DND-41 (cell line): Measurements from ENCODE around the gene ALDH1A3.

ENCODE experiments used
- ATAC-seq: fragments of 200-7000 bp; cut with Tn5 transposase; 3 replicates; pipeline ENCODE4 v1.9.1; 2021; ENCODE audit warnings: low read depth; ENCODE audit not compliant: insufficient read depth
- DNase-seq: peaks from one replicate; pipeline ENCODE4 v3.0.0-alpha.2; 2020
- H2AFZ ChIP-seq: 2 replicates; pipeline ENCODE4 v1.6.0; 2012; ENCODE audit warnings: low read depth, low read length
- H3K27ac ChIP-seq: 2 replicates; pipeline ENCODE4 v1.5.1; 2012; ENCODE audit warnings: low read length, inconsistent platforms
- H3K27me3 ChIP-seq: fragments of 200-600 bp; sonication (generic); 2 replicates; pipeline ENCODE4 v1.6.0; 2012; ENCODE audit warnings: low read length, mild to moderate bottlenecking, inconsistent platforms; ENCODE audit not compliant: insufficient read depth, poor library complexity
- H3K36me3 ChIP-seq: 2 replicates; pipeline ENCODE4 v1.5.1; 2012; ENCODE audit warnings: low read length, inconsistent platforms; ENCODE audit not compliant: insufficient read depth
- H3K4me1 ChIP-seq: 2 replicates; pipeline ENCODE4 v1.5.1; 2012; ENCODE audit warnings: mild to moderate bottlenecking, low read length; ENCODE audit not compliant: insufficient read depth
- H3K4me2 ChIP-seq: 2 replicates; pipeline ENCODE4 v1.6.0; 2012; ENCODE audit warnings: mild to moderate bottlenecking, moderate library complexity, low read length, inconsistent platforms; ENCODE audit not compliant: insufficient read depth
- H3K4me3 ChIP-seq, 2 experiments: fragments of 200-600 bp in 1 of 2; shearing (Covaris generic) in 1 of 2; 2 replicates each; pipeline ENCODE4 v1.5.1; 2012 to 2016; ENCODE audit warnings: inconsistent platforms in 2 of 2, low read length in 2 of 2, mild to moderate bottlenecking in 2 of 2, low read depth in 1 of 2, moderate library complexity in 1 of 2
- H3K79me2 ChIP-seq: 2 replicates; pipeline ENCODE4 v1.6.0; 2012; ENCODE audit warnings: low read length, inconsistent platforms; ENCODE audit not compliant: insufficient read depth
- H3K9ac ChIP-seq: 2 replicates; pipeline ENCODE4 v1.6.0; 2012; ENCODE audit warnings: low read depth, mild to moderate bottlenecking, inconsistent platforms, low read length, moderate library complexity
- H3K9me3 ChIP-seq: 2 replicates; pipeline ENCODE4 v1.5.1; 2012; ENCODE audit warnings: low read length, moderate library complexity, mild to moderate bottlenecking, inconsistent platforms; ENCODE audit not compliant: insufficient read depth, severe bottlenecking
- H4K20me1 ChIP-seq: 2 replicates; pipeline ENCODE4 v1.6.0; 2012; ENCODE audit warnings: low read length; ENCODE audit not compliant: insufficient read depth
- CTCF ChIP-seq: IDR thresholded peaks from 2 replicates; pipeline ENCODE4 v1.5.1; 2012; ENCODE audit warnings: borderline replicate concordance, low read length, moderate library complexity, mild to moderate bottlenecking; ENCODE audit not compliant: poor library complexity, severe bottlenecking; ENCODE audit errors: extremely low read depth
- EZH2 ChIP-seq: IDR thresholded peaks from 3 replicates; pipeline ENCODE4 v1.6.1; 2012; ENCODE audit warnings: borderline replicate concordance, low read depth, mild to moderate bottlenecking, moderate library complexity, low read length, inconsistent platforms; ENCODE audit not compliant: severe bottlenecking

The ALDH1A3 gene

GRCh38 chr15:100923076-100923475 lies 43.4 kb downstream of the ALDH1A3 start:
- Histone ChIP-seq H4K20me1 (no peaks in the 10 kb centered on the region), H3K4me3 (no peak overlapping the region), H3K4me1 (no peaks in the 10 kb centered on the region), H3K36me3 (no peaks in the 10 kb centered on the region), H2AFZ (no peak overlapping the region), H3K9me3 (no peaks in the 10 kb centered on the region), H3K79me2 (no peaks in the 10 kb centered on the region), H3K27ac (no peak overlapping the region), H3K9ac (no peak overlapping the region), H3K27me3 (no peaks in the 10 kb centered on the region), H3K4me2 (no peak overlapping the region)
- no peak for TF ChIP-seq EZH2
- TF ChIP-seq CTCF = no peak
- DNase-seq (no peak), ATAC-seq (no peak)

GRCh38 chr15:100923902-100924301 lies 44.3 kb downstream of the ALDH1A3 start:
- no peak overlapping the region for H3K4me2 ChIP-seq
- no peaks in the 10 kb centered on the region for H3K4me1 ChIP-seq
- DNase-seq (no peak), ATAC-seq (no peak)
- H3K27ac ChIP-seq = no peak overlapping the region
- no peaks in the 10 kb centered on the region for H3K36me3 ChIP-seq
- no peak overlapping the region for H3K4me3 ChIP-seq
- no peaks in the 10 kb centered on the region for H4K20me1 ChIP-seq
- H3K79me2 ChIP-seq = no peaks in the 10 kb centered on the region
- no peaks in the 10 kb centered on the region for H3K9me3 ChIP-seq
- no peak overlapping the region for H2AFZ ChIP-seq
- no peak overlapping the region for H3K9ac ChIP-seq
- no peak for TF ChIP-seq CTCF
- TF ChIP-seq EZH2 = no peak
- H3K27me3 ChIP-seq = no peaks in the 10 kb centered on the region

DNA sequence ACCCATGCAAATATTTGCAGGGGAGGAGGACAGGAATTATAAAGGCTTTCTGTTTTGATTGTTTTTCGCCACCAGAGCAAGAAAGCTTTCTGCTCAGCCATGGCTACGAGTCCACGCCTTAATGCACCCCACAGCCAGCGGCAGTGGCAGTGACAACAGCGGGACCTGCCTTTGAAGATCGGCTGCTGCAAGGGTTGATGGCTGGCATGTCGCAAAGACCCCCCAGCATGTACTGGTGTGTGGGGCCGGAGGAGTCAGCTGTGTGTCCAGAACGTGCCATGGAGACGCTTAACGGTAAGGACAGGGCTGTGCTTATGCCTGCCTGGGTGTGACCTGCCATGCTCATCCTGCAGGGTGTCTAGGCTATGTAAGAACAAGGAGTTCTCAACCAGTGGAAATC lies 44.8 kb downstream of the ALDH1A3 start:
- DNase-seq = no peak
- Histone ChIP-seq H3K4me3 (no peak overlapping the region), H3K4me2 (no peak overlapping the region), H3K9ac (no peak overlapping the region), H3K27me3 (no peaks in the 10 kb centered on the region), H3K79me2 (no peaks in the 10 kb centered on the region), H3K4me1 (no peaks in the 10 kb centered on the region), H3K9me3 (no peaks in the 10 kb centered on the region), H4K20me1 (no peaks in the 10 kb centered on the region), H3K27ac (no peak overlapping the region), H2AFZ (no peak overlapping the region), H3K36me3 (no peaks in the 10 kb centered on the region)
- ATAC-seq = no peak
- TF ChIP-seq CTCF = no peak
- no peak for TF ChIP-seq EZH2

GRCh38 chr15:100925480-100925879 lies 45.8 kb downstream of the ALDH1A3 start:
- H3K4me1 ChIP-seq = no peaks in the 10 kb centered on the region
- no peak overlapping the region for H3K27ac ChIP-seq
- no peak overlapping the region for H3K9ac ChIP-seq

More at GRCh38 chr15:100925480-100925879, 45.8 kb downstream of the ALDH1A3 start:
- no peak for DNase-seq
- no peaks in the 10 kb centered on the region for H3K36me3 ChIP-seq
- no peak overlapping the region for H2AFZ ChIP-seq
- TF ChIP-seq EZH2 (no peak), CTCF (no peak)
- no peaks in the 10 kb centered on the region for H3K9me3 ChIP-seq
- H3K4me2 ChIP-seq = no peak overlapping the region
- H3K27me3 ChIP-seq = no peaks in the 10 kb centered on the region
- ATAC-seq = no peak
- no peaks in the 10 kb centered on the region for H3K79me2 ChIP-seq
- H3K4me3 ChIP-seq = no peak overlapping the region
- H4K20me1 ChIP-seq = no peaks in the 10 kb centered on the region
